ENCODE data around the gene CCDC33.

CCDC33 gene

DNA sequence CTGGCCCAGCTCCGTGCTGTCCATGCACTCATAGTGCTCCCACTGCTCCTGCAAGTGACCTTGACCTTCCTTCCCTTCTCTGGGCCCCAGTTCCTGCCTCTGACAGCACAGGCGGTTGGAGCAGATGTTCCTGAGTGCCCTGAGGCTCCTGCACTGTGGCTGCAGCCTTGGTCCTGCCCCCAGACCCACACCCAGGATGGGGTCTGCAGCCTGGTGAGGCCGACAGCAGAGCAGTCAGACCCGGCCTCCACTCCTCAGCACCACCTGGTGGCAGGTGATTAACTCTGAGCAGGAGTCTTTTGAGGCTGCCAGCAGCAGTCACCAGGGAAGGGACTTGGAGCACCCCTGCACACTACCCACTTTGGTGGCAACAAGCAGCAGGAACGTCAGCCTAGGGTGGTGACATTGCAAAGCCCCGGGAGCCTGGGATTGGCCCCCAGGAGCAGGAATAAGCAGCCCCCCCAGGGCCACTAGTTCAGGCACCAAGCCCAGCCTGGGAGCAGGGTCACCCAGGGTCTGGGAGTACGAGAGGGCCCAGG is 66.8 kb downstream of the CCDC33 start:
- H3K9me3 ChIP-seq (ENCODE audit: insufficient read depth, low read length, severe bottlenecking), result no peaks in the 10 kb centered on the region
- no peaks in the 10 kb centered on the region for H3K4me1 ChIP-seq (ENCODE audit: insufficient read depth, low read length)
- no peaks in the 10 kb centered on the region for H3K27me3 ChIP-seq (ENCODE audit: insufficient read depth, low read length, poor library complexity)
- H3K9ac ChIP-seq (ENCODE audit: low read depth, low read length), result no peak overlapping the region
- TF ChIP-seq CTCF (IDR thresholded peaks at IDR 0.05; ENCODE audit: borderline replicate concordance, extremely low read depth, low read length, poor library complexity, severe bottlenecking) (peak; percentile 62), EZH2 (IDR thresholded peaks at IDR 0.05; ENCODE audit: borderline replicate concordance, low read depth, low read length, severe bottlenecking) (no peak)
- no peak overlapping the region for H3K4me3 ChIP-seq (ENCODE audit: low read depth in 1 of 2, low read length in 2 of 2)
- H2AFZ ChIP-seq (ENCODE audit: low read depth, low read length), result no peak overlapping the region
- DNase-seq (peak; percentile 39), ATAC-seq (ENCODE audit: insufficient read depth, low read depth) (peak; percentile 42; the same call in 1 of the 3 replicates)
- H3K4me2 ChIP-seq (ENCODE audit: insufficient read depth, low read length), result no peak overlapping the region
- H4K20me1 ChIP-seq (ENCODE audit: insufficient read depth, low read length), result peaks cover 5% of the 10 kb centered on the region; the same call in 1 of the 2 replicates
- H3K27ac ChIP-seq (ENCODE audit: low read length), result no peak overlapping the region
- H3K36me3 ChIP-seq (ENCODE audit: insufficient read depth, low read length), result no peaks in the 10 kb centered on the region
- no peaks in the 10 kb centered on the region for H3K79me2 ChIP-seq (ENCODE audit: insufficient read depth, low read length)

- DNase-seq, result no peak
- ATAC-seq (ENCODE audit: insufficient read depth, low read depth), result no peak
- Histone ChIP-seq H3K79me2 (ENCODE audit: insufficient read depth, low read length) (no peaks in the 10 kb centered on the region), H3K36me3 (ENCODE audit: insufficient read depth, low read length) (no peaks in the 10 kb centered on the region), H3K9me3 (ENCODE audit: insufficient read depth, low read length, severe bottlenecking) (no peaks in the 10 kb centered on the region), H3K27ac (ENCODE audit: low read length) (no peak overlapping the region), H4K20me1 (ENCODE audit: insufficient read depth, low read length) (peaks cover 5% of the 10 kb centered on the region; the same call in 1 of the 2 replicates), H3K4me3 (ENCODE audit: low read depth in 1 of 2, low read length in 2 of 2) (no peak overlapping the region), H3K4me1 (ENCODE audit: insufficient read depth, low read length) (no peaks in the 10 kb centered on the region), H3K9ac (ENCODE audit: low read depth, low read length) (no peak overlapping the region), H2AFZ (ENCODE audit: low read depth, low read length) (no peak overlapping the region), H3K27me3 (ENCODE audit: insufficient read depth, low read length, poor library complexity) (no peaks in the 10 kb centered on the region), H3K4me2 (ENCODE audit: insufficient read depth, low read length) (no peak overlapping the region)
- TF ChIP-seq EZH2 (IDR thresholded peaks at IDR 0.05; ENCODE audit: borderline replicate concordance, low read depth, low read length, severe bottlenecking), result no peak
Observed at GRCh38 chr15:74303741-74304309, 67.7 kb downstream of the CCDC33 start.

- Histone ChIP-seq H4K20me1 (ENCODE audit: insufficient read depth, low read length) (peaks cover 5% of the 10 kb centered on the region; the same call in 1 of the 2 replicates), H3K4me3 (ENCODE audit: low read depth in 1 of 2, low read length in 2 of 2) (no peak overlapping the region), H2AFZ (ENCODE audit: low read depth, low read length) (no peak overlapping the region), H3K4me1 (ENCODE audit: insufficient read depth, low read length) (no peaks in the 10 kb centered on the region), H3K4me2 (ENCODE audit: insufficient read depth, low read length) (no peak overlapping the region), H3K79me2 (ENCODE audit: insufficient read depth, low read length) (no peaks in the 10 kb centered on the region), H3K9ac (ENCODE audit: low read depth, low read length) (no peak overlapping the region), H3K27ac (ENCODE audit: low read length) (no peak overlapping the region), H3K36me3 (ENCODE audit: insufficient read depth, low read length) (no peaks in the 10 kb centered on the region), H3K27me3 (ENCODE audit: insufficient read depth, low read length, poor library complexity) (no peaks in the 10 kb centered on the region), H3K9me3 (ENCODE audit: insufficient read depth, low read length, severe bottlenecking) (no peaks in the 10 kb centered on the region)
- DNase-seq, result no peak
- TF ChIP-seq EZH2 (IDR thresholded peaks at IDR 0.05; ENCODE audit: borderline replicate concordance, low read depth, low read length, severe bottlenecking) (no peak), CTCF (IDR thresholded peaks at IDR 0.05; ENCODE audit: borderline replicate concordance, extremely low read depth, low read length, poor library complexity, severe bottlenecking) (no peak)
- ATAC-seq (ENCODE audit: insufficient read depth, low read depth), result no peak
Observed at GRCh38 chr15:74304431-74304830, 68.3 kb downstream of the CCDC33 start.

- ATAC-seq (ENCODE audit: insufficient read depth, low read depth) (no peak), DNase-seq (no peak)
- Histone ChIP-seq H3K36me3 (ENCODE audit: insufficient read depth, low read length) (no peaks in the 10 kb centered on the region), H3K4me1 (ENCODE audit: insufficient read depth, low read length) (no peaks in the 10 kb centered on the region), H3K79me2 (ENCODE audit: insufficient read depth, low read length) (no peaks in the 10 kb centered on the region), H3K4me3 (ENCODE audit: low read depth in 1 of 2, low read length in 2 of 2) (no peak overlapping the region), H3K27ac (ENCODE audit: low read length) (no peak overlapping the region), H2AFZ (ENCODE audit: low read depth, low read length) (no peak overlapping the region), H3K9ac (ENCODE audit: low read depth, low read length) (no peak overlapping the region), H3K4me2 (ENCODE audit: insufficient read depth, low read length) (no peak overlapping the region), H3K9me3 (ENCODE audit: insufficient read depth, low read length, severe bottlenecking) (no peaks in the 10 kb centered on the region), H4K20me1 (ENCODE audit: insufficient read depth, low read length) (peaks cover 5% of the 10 kb centered on the region; the same call in 1 of the 2 replicates), H3K27me3 (ENCODE audit: insufficient read depth, low read length, poor library complexity) (no peaks in the 10 kb centered on the region)
- TF ChIP-seq EZH2 (IDR thresholded peaks at IDR 0.05; ENCODE audit: borderline replicate concordance, low read depth, low read length, severe bottlenecking) (no peak), CTCF (IDR thresholded peaks at IDR 0.05; ENCODE audit: borderline replicate concordance, extremely low read depth, low read length, poor library complexity, severe bottlenecking) (no peak)
Observed at GRCh38 chr15:74305687-74306086, 69.6 kb downstream of the CCDC33 start.

All from DND-41 (cell line).